Epithelial cell of esophagus (primary cell): ENCODE measurements around the gene CD160.

ENCODE experiments used
- DNase-seq: peaks from one replicate; pipeline ENCODE4 v3.0.0; 2010; ENCODE audit warnings: low read depth
- H3K4me3 ChIP-seq: 2 replicates; pipeline ENCODE4 v1.5.1; 2011; ENCODE audit warnings: mild to moderate bottlenecking, low read length, control low read depth
- CTCF ChIP-seq: IDR thresholded peaks from 2 replicates; pipeline ENCODE4 v1.5.1; 2011; ENCODE audit warnings: low read depth, mild to moderate bottlenecking, low read length, control low read depth, inconsistent platforms; ENCODE audit not compliant: insufficient read depth; ENCODE audit errors: missing control alignments

Gene CD160

GRCh38 chr1:145729196-145729595 lies 9.9 kb downstream of the CD160 start:
- H3K4me3 ChIP-seq: no peak overlapping the region
- TF ChIP-seq CTCF: no peak
- no peak for DNase-seq

GRCh38 chr1:145729666-145730436 lies 10.6 kb downstream of the CD160 start:
- DNase-seq: no peak
- H3K4me3 ChIP-seq: no peak overlapping the region
- no peak for TF ChIP-seq CTCF

- DNase-seq: no peak
- TF ChIP-seq CTCF: no peak
Measured at GRCh38 chr1:145730467-145730866, 11.2 kb downstream of the CD160 start.

GRCh38 chr1:145730900-145731299 lies 11.6 kb downstream of the CD160 start:
- DNase-seq: no peak
- H3K4me3 ChIP-seq: no peak overlapping the region
- peak; percentile 29 for TF ChIP-seq CTCF

More at GRCh38 chr1:145730467-145730866, 11.2 kb downstream of the CD160 start:
- H3K4me3 ChIP-seq: no peak overlapping the region

- TF ChIP-seq CTCF: no peak
- H3K4me3 ChIP-seq: no peak overlapping the region
- peak; percentile 61 for DNase-seq
Measured at GRCh38 chr1:145736191-145736590, 16.9 kb downstream of the CD160 start.

GRCh38 chr1:145740269-145740668 lies 21.0 kb downstream of the CD160 start:
- H3K4me3 ChIP-seq: no peak overlapping the region
- TF ChIP-seq CTCF: no peak
- DNase-seq: no peak
